Muscle of arm (tissue), 14 donors: ENCODE measurements around the gene ATP2A3. TPM values are rescaled to one million over a fixed set of nuclear protein-coding genes. Genes with fewer than 3 reads are reported as not detected.

Source experiments
- DNase-seq: peaks from one replicate; pipeline ENCODE4 v3.0.0-alpha.2; 2013
- long read RNA-seq, 11 donors: transcript quantifications; one replicate each; lab custom pipeline, GENCODE V29; 2026
- polyA plus RNA-seq, 12 donors: library from polyadenylated mRNA; unstranded; fragments of 120-200 nt; gene quantifications; one replicate each; pipeline ENCODE4 v1.2.1, GENCODE V29; 2013; ENCODE audit not compliant: insufficient read length in 12 of 12

Gene ATP2A3
- polyA plus RNA-seq: 10 to 100 TPM in 2 of 12 donors, 1 to 10 TPM in 9, not detected in 1; 3.2 to 26.0 (median 4.0) TPM
- long read RNA-seq, donor 1, full-length matches to known transcripts: 4 of 4 reads
- long read RNA-seq, donor 1, partial matches to known transcripts: 0 of 4 reads
- long read RNA-seq, donor 1, other reads (novel, unspliced or antisense): 0 of 4 reads
- long read RNA-seq, donor 2: 0 reads
- long read RNA-seq, donor 3: 0 reads
- long read RNA-seq, donor 4: 0 reads
- long read RNA-seq, donor 5: 0 reads
- long read RNA-seq, donor 6: 0 reads
- long read RNA-seq, donor 7: 0 reads
- long read RNA-seq, donor 8, full-length matches to known transcripts: 1 of 1 reads
- long read RNA-seq, donor 8, partial matches to known transcripts: 0 of 1 reads
- long read RNA-seq, donor 8, other reads (novel, unspliced or antisense): 0 of 1 reads
- long read RNA-seq, donor 9: 0 reads
- long read RNA-seq, donor 10: 0 reads
- long read RNA-seq, donor 11: 0 reads

DNA sequence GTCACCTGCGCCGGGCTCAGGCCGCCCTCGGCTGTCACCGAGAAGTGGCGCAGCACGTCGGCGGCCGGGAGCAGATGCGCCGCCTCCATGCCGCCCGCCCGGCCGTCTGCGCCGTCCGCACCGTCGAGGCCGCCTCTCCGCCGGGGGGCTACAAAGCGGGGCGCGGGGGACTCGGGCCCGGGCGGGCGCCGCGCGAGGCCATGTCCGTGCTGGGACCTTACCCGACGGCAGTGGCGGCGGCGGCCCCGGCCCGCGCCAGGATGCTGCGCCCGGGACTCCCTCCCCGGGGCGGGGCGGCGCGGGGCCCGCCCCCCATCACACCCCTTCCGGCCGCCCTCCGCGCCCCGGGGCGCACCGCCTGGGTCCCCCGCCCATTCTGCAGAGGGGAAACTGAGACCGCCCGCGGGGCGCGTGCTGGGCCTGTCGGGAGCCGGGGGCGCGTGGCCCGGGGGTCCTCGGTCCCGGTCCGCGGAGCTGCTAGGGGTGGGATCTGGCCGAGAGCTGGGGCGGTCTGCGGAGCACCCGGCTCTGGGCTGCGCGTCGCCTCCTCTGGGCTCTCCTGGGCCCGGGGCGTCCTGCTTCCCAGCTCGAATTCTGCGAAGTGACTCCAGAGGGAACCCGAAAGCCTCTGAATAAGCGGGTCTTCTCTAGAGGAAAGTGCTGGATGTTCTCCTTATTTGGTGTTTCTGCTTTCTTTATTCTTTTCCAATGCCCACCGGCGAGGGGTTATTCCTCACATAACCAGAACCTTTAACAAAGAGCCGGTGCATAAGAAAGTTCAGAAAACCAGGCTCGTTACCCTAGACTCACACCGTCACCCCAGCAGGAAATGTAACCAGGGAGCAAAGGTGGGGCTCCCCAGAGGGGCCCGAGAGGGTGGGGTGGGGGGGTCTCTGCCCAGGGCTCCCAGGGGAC lies at the start of gene ATP2A3:
Gene ATP2A3, minus strand, starts transcription at position 235 of the 915 bp plus-strand sequence. Its CDS starts 146 bp downstream, at position 89.
- no peak for DNase-seq

DNA sequence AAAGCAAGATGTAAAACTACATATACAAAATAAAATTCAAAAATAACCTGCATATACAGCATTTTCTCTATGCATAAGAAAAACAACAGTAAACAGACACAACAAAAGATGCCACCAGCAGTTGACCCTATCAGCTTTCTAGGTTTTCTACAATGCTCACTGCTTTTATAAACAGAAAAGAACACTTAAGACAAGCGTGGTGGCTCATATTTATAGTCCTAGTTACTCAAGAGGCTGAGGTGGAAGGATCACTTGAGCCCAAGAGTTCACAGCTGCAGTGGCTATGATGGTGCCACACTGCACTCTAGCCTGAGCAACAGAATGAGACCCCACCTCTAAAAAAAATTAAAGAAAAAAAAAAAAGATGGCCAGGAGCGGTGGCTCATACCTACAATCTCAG lies 46.5 kb upstream of the ATP2A3 start:
- no peak for DNase-seq

DNA sequence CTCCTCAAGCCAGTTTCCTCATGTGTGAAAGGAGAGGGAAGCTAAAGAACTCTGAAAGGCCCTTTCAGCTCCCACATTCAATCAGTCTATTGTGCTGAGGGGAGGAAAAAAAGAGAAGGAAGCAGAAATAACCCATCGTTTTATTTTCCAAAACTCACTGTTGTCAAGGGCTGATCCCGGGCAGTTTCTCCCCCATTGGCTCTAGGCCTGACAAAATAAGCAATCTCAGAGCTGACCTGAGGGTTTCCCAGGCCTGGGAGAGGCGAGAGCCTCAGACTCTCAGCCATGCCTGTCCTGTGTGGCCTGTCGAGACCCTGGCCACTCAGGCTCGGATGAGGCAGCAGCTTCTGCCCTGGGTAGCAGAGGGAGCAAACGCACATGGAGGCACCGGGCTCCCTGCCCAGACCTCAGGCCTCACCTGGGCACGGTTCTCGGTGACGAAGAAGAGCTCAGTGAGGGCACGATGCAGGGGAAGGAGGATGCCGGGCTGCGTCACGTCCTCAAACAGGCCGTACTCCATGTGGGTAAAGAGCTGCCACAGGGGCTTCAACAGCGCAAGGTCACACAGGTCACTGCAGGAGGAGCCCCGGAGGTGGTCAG lies 45.0 kb upstream of the ATP2A3 start:
- DNase-seq: no peak

DNA sequence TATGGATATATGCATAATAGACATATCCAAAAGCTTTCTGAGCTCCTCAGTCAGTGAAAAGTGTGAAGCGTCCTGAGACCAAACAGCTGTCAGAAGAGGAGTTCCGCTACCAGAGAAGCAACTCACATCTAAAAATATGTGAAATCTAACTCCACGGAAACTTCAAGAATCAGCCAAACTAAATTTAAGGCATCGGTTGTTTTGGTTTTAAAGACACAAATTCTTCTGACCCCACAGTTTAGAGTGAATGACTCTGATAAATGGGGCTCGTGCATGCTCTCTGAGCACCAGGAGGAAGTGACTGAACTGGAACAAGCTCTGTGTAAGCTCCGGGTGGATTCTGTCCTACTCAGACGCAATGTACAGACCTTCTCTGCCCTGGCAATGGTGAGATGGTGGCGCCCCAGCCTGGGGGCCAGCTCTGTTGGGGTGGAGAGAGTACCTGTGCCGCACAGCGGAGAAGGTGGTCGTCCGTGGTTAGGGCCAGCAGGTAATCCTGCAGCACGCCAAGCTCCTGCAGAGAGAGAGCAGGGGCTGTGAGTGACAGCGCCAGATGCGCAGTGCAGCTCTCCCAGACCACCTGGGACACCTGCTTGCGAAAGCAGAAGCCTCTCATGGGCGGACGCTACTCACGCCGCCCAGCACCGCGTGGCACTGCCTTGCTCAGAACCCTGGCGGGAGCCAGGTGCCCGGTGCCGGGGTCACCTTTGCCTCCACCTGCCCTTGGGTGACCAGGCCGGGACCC lies 44.4 kb upstream of the ATP2A3 start:
- no peak for DNase-seq

DNA sequence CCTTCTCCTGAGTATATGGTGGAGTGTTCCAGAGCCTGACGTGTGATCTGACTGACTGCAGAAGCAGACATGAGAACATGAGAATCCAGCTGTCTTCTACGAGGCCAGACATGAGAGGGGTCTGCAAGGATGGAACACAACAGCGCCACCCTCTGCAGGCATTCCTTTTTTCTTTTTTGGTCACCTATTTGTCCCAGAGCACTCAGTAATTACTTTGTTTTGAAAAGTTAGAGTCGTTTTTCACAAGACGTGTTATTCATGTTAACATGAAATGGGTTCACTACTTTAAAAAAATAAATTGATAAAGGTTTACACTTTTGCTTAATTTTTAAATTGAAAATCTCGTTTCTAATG lies 43.8 kb upstream of the ATP2A3 start:
- DNase-seq: no peak

DNA sequence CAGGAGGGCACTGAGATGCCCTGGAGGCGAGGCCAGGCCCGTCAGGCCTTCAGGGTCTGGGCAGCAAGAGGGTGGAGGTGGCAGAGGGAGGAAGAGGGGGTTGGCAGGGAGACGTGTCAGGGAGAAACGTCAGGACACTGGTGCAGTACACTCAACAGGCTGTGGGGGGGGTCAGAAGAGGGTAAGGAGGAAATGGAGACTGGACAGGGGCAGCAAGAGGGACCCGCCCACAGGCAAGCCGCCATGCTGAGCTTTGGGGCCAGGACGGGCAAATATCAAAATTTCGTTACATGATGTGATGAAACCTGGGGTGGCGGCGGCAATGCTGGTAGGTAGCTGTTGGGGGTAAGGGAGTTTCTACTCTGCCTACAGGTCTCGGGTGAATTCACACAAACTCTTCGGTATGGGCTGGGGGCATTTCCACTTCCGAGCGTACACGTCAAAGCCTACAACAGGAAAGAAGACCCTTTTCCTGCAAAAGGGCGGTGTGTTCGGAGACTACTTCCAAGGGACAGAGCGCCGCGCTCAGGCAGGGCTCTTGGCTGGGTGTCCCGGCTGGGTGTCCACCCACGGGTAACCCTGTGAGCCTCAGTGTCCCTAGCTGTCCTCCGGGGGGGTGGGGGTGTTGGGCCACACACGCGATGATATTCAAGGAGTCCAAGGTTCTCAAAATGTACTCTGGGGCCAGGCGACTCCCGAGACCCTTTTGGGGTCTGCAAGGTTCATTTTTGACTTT lies 43.3 kb upstream of the ATP2A3 start:
- DNase-seq: no peak

DNA sequence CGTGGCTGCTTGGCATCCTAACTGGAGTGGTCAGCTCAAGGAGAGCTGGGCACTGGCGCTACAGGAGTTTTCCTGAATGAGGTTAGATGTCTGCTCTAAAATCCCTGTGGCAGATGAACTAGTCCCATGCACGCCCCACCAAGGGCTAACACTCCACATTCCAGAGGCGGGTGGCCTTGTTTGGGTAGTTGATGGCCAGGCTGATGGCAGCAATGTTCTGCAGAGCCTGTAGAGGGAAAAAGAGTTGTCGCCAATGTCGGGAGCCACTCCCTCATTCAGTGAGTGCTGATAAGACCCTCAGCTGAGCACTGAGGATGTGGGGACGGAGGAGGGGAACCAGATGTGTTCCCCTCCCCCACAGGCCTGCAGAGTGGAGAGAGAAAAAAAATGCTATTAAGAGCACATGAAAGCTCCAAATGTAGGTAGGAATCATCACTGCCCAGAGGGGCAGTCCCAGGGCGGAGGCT lies 42.5 kb upstream of the ATP2A3 start:
- DNase-seq: no peak

DNA sequence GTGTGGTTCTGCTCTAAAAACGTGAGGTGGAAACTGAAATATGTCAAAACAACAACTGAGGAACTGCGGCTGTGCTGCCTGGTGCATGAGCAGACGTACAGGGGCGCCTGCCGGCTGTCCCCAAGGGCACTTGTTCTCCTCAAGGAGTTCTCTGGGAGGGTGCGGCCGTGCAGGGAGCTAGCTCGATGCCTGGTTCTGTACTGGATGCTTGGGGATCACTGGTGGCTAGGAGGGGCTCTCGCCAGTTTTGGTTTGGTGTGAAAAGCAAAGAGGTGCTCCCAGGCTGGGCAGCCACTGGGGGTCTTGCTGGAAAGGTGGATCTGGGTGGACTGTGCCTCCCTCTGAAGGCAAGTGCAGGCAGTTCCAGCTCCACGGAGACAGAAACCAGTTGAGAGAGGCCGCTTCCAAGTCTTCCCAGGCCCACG lies 41.9 kb upstream of the ATP2A3 start:
- no peak for DNase-seq

DNA sequence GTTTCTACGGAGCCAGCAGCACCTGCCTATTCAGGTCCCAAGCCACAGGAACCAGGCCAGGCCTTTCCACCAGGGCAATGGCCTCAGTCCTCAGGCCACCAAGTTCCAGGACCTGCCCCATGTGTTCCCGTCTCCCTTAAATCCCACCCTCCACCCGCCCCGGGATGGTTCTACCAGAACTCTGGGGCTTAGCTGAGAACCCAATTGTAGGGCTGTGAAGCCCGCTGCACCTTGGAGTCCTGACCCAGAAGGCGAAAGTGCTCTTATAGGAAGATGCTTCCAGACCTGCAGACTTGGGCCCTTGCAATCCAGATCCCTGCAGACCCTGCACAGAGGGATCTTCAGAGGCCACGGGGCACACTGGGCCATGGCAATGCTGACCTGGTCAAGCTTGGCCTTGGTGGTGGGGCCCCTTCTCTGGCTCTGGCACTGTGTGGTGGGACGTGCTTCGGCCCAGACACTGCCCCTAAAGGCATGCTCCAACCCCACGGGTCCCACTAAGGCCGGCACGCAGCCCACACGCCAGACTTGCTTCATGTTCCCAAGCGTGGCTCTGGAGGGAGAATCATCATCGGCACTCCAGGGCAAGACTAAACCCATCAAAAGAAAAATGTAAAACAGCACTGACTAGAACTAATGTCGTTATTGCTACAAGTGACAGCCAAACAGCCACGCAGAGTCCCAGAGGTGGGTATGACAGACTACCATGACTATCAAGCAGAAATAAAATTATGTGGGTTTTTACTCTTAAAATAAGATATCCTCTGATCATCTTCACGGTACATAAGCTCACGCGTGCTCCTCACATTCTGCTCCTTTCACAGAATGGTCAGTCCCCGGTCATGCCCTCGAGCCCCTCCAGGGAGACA lies 41.3 kb upstream of the ATP2A3 start:
- DNase-seq: no peak

DNA sequence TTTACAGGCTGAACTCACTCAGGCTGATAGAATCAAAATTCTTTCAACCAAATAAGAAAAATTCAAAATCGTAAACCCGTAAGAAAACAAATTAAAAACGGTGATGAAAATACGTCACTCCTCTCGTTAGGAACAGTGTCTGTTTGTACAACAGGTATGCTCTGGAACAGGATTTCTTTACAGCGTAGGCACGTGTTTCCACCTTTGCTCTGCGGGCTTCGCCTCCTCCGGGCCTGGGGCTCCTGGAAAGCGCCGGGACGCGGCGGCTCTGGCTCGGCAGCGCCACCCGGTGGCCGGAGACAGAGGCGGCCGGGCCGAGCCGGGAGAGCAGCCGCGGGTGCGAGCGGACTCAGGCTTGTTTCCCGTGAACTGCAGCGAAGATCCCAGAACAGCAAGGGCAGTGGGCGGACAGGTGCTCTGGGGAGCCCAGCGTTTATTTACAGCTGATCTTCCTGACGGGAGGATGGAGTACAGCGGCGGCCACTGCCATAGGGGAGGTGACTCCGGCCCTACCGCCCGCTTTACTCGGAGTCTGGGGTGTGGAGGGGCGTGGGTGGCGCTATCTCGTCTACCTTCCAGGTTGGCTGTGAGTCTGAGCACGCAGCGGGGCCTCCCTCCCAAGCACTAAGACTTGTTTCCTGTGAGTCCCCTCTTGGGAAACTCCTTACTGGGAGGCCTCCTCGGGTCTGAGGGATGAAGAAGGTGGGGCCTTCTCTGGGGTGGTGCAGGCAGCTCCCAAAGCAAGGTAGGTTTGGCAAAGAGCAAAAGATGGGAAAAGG lies 40.5 kb upstream of the ATP2A3 start:
- DNase-seq: peak; percentile 51

DNA sequence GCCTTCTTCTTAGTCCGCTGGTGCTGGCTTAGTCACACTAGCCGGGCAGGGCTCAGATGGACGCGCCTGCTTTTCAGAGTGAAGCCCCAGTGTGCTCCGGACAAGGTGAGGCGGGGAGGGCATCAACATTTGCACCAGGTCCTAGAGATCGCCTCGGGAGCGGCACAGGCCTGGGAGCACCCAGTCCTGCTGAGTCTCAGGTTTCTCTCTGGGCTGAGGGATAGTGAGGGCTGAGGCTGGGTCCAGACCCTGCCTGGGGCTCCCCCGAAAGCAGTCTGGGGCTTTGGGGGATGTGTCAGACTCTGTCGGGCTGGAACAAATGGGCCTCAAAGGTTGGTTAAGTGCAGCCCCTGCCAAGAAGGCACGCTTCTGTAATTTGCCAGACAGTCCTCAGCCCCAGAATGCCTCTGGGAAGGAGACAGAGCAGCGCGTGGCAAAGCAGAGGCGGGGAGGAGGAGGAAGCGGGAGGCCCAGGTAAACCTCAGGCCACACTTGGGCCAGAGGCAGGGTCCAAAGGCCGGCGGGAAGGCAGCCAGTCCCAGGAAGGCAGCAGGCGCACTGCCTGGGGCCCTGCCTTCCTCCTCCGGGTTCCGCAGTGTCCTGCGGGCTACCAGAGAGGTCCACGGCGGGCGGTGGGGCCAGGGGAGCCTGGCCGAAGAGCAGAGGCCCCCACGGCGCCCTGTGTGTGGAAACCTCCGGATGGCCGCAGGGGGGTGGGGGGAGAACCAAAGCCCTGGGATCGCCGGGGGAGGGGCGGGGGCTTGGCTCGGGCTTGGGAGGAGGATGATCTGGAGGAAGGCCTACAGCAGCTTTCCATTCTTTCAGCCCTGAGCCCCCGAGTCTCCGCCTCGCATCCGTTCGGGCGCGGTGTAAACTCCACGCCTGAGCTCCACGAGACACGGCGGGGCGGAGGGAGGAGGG lies 39.5 kb upstream of the ATP2A3 start:
- no peak for DNase-seq

DNA sequence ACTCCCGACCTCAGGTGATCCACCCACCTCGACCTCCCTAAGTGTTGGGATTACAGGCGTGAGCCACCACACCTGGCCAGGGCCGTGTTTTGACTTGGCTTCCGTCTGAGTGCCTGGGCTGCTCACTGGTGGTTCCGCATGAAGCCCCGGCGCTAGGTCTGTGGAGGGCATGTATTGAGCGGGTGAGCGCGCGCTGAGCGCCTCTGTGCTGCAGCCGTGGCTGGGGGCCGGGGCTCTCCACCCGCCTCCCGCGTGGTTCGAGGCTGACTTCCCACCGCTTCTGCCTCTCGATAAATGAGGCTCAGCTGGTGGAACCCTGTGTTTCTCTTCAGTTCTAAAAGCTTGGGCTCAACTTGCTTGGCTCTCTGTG lies 38.9 kb upstream of the ATP2A3 start:
- DNase-seq: no peak

DNA sequence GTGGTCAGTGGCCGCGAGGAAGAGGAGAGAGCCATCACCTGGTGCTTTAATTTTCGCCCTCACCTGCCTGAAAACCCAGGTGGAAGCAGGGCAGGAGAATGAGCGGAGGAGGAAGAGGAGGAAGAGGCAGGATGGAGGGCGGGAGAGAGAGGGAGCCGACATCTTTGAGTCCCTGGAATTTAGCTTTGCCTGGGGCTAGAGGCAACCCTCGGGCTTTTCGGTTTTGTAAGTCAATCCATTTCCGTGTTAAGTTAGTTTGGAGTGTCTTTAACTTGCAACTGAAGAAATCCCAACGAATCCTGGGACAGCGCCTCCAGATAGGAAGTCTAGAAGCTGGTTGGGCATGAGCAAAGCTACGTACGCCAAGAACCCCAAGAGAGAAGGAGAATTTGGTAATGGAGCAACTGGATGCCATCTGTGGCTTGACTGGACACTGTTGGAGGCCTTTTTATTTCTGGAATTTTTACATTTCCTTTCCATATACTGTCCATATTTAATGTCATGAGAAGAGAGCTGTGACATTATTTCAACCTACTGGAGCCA lies 36.9 kb upstream of the ATP2A3 start:
- DNase-seq: no peak

DNA sequence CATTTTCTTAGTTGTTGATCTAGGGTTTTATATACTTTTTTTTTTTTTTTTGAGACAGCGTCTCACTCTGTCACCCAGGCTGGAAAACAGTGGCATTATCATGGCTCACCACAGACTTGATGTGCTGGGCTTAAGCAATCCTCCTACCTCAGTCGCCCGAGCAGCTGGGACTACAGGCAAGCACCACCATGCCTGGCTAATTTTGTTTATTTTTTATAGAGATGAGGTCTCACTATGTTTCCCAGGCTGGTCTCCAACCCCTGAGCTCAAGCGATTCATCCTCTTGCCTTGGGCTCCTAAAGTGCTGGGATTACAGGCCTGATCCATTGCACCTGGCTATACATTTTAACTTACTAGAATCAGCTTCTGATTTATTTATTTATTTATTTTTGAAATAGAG lies 34.2 kb upstream of the ATP2A3 start:
- DNase-seq: no peak

DNA sequence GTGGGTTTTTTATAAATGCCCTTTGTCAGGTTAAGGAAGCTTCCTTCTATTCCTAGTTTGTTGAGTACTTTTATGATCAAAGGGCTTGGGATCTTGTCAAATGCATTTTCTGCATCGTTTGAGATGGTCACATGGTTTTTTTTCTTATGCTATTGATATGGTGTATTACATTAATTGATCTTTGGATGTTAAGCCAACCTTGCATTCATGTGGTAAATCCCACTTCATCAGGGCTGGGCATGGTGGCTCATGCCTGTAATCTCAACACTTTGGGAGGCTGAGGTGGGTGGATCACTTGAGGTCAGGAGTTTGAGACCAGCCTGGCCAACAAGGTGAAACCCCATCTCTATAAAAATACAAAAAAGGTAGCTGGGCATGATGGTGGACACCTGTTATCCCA lies 30.8 kb upstream of the ATP2A3 start:
- no peak for DNase-seq

DNA sequence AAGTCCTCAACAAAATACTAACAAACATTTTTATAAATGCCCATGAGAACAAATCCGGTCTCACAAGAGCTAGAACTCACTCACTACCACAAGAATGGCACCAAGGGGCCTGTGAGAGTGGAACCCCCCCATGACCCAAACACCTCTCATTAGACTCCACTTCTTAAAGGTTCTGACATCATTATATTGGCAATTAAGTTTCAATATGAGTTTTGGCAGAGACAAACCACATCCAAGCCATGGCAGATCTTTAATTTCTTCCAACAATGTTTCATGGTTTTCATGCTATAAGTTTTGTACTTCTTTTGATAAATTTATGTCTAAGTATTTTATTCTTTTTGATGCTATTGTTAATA lies 30.0 kb upstream of the ATP2A3 start:
- DNase-seq: no peak

DNA sequence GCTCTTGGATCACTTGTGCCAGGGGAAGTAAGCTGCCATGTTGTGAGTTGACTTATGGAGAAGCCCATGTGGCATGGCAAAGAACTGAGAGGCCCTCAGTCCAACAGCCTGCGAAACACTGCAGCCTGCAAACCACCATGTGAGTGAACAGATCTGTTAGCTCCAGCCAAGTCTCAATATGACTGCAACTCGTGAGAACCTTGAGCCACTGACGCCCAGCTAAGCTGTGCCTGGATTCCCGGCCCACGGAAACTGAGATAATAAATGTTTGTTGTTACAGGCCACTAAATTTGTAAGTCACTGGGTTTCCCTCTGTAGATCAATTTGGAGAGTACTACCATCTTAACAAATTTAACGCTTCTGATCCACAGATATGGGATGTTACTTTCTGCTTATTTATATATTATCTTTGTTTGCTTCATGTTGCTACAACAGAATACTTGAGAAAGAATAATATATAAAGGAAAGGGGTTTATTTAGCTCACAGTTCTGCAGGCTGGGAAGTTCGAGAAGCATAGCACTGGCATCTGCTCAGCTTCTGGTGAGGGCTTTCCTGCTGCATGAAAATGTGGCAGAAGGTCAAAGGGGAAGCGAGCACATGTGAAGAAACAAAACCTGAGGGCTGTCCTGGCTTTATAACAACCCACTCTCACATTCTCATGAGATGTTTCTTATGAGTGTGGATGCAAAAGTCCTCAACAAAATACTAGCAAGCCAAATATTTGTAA lies 29.4 kb upstream of the ATP2A3 start:
- DNase-seq: no peak
